SH-SY5Y (cell line): ENCODE results near the gene ZNF107.

Experiments used
- GATA2 ChIP-seq: IDR thresholded peaks from 2 replicates; pipeline ENCODE4 v1.6.1; 2011; ENCODE audit warnings: mild to moderate bottlenecking, low read depth, low read length
- GATA3 ChIP-seq: IDR thresholded peaks from 2 replicates; pipeline ENCODE4 v1.6.1; 2011; ENCODE audit warnings: low read depth, mild to moderate bottlenecking, low read length, moderate library complexity

The ZNF107 gene

DNA sequence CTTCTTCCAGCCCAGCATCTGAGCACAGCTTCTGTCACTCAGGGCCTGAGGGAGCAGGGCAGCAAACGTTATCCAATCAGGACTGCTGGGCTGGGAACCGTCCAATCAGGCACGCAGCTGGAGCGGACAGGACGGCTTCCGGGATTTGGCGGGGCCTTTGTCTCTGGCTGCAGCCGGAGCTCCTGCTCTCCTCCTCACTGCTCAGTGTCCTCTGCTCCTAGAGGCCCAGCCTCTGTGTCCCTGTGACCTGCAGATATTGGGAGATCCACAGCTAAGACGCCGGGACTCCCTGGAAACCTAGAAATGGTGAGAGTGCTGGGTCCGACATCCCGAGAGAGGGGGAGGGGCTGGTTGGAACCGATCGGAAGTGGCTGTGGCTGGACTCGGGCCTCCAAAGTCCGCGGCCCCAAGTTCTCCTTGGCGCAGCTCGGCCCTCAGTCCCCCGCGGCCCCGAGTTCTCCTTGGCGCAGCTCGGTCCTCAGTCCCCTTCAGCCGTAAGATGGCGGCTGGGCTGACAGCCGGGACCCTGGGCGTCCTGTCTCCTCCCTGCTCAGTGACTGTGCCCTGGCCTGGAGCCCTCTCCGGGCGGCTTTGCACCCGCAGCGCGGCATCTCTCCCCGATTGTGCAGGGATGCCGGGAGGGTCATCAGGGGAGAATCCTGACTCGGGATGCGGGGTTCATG is at the start of gene ZNF107:
TSS of gene ZNF107 (plus strand) at position 154 of the 683 bp plus-strand sequence. CDS start at position 304, 150 bp downstream.
- TF ChIP-seq GATA3 (no peak), GATA2 (peak; percentile 50; the same call in 1 of the 2 replicates)

DNA sequence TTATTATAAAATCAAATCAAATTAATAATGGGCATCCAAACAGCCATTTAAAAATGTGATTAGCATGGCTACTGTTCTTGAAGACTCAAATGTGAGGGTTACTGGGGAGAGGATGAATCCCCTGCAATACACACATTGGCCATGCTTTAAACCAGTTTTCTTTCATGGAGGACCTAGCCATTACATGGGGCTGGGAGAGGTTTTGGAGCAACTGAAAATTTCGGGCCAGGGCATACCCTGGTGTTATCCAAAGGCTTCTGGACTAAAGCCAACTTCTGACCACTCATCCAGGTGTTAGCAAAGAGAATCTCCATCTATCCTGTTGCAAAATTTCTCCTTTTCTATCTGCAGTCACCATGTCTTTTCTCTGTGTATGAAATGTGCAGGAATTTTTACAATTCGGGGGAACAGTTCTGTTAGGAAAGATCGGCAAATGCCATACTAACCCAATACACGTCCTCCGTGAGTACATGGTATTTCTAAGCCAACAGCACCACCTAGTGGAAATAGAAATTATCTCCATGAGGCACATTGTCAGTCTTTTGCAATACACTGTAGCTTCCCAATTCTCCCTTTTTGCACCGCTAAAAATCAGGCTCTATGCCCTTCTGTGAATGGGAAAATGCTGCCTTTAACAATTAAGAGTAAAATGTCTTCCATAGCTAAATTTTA is 47.0 kb upstream of the ZNF107 start:
- TF ChIP-seq GATA3 (no peak), GATA2 (no peak)

DNA sequence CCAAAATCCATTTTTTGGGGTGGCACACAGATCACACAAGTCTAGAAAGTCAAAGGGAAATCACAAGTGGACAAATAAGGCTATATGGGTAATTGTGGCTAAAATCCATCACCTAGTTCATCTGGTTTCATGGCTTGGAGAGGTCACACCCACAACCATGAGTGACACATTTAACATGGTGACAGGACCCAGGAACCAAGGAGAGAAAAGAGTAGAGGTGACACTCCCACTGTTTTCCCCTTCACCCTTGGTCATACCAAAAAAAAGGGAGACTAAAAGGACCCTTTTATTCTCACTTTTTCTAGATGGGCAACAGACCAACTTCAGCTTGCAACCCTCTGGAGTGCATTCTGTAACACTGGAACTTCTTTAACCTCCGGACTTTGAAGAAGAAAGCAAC is 46.2 kb upstream of the ZNF107 start:
- no peak for TF ChIP-seq GATA3
- TF ChIP-seq GATA2 = no peak

DNA sequence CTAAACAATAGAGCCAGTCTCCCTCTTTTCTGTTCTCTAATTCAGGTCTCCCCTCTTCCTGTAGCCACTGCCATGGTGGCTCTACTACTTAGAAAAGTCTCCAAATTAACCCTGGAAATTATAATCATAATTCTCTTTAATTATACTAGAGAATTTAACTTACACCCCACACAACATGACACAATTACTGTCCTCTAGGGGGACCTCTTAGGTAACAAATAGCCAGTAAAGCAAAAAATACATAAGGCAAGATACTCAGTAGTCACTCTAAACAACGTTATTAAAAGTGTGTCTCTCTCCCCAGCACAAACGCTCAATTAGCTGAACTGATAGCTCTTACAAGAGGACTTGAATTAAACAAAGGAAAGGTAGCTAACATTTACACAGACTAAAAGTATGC is 44.3 kb upstream of the ZNF107 start:
- TF ChIP-seq GATA3 (no peak), GATA2 (no peak)

DNA sequence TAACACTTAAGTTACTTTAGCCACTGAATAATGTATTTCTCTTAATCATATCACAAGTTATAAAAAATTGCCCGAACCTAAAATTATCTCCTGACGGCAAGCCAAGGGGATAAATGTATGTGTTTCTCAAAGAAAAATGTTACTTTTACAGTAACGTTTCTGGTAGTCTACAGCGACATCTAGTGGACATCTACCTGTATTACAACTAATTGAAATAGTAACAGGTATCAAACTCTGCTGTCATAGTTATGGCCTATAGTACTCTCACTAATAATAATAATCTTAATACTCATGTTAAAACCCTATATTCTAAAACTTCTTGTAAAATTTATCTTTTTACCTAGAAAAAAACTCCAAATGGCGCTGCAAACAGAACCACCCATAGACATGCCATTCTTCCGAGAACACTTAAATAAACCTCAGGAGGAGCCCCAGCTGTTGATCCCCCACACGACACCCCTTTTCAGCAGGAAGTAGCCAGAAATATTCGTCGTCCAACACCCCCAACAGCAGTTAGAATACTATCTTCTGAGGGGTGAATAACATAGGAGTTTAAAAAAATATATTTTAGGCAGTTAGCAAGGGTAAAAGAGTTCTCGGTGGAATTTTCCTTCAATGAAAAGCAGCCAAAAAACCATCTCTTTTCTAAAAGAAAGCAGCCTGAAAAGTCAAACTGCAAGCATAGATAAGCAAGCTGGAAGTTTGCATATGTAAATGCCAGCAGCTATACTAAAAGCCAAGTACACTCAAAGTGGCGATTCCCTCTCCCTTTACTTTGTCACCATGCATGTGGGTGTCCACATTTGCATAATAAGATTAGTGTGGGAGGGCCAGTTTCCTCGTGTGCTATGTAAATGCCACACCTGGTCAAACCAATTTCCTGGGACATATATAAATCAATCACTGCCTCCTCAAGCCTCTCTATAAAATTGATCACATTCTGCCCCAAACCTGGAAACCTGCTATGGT is 40.5 kb upstream of the ZNF107 start:
- TF ChIP-seq GATA3 = no peak
- no peak for TF ChIP-seq GATA2

DNA sequence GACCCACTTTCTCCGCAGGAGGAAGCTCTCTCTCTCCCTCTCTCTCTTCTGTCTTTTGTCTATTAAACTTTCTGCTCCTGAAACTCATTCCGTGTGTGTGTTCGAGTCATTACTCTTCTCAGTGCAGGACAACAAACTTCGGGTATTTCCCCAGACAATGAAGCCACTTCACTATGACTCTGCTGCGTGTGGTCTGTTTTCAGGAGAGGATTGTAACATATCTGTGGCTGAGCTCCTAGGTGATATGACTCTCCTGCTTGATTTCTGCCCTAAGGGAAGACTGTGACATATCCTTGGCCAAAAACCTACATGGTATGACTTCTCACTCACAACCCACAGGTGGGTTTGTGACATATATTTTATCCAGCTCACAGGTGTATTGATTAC is 39.9 kb upstream of the ZNF107 start:
- TF ChIP-seq GATA3 (no peak), GATA2 (no peak)

DNA sequence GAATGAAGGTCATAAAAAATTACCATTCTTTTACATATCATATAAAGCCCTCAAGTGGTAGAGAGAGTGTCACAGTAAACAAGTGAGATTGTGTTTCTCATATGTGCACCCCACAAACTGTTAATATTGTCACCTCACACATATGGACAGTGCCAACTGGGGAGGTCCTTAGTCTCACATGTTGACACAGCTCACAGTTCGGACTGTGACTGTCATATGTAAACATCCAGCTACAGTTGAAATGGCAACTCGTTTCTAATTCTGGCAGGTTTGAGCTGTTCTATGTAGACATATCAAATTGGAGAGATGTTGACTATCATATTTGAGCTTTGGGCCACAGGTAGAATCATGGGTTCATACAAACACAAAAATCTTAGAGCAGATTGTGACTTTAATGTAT is 39.4 kb upstream of the ZNF107 start:
- TF ChIP-seq GATA2 = no peak
- no peak for TF ChIP-seq GATA3

DNA sequence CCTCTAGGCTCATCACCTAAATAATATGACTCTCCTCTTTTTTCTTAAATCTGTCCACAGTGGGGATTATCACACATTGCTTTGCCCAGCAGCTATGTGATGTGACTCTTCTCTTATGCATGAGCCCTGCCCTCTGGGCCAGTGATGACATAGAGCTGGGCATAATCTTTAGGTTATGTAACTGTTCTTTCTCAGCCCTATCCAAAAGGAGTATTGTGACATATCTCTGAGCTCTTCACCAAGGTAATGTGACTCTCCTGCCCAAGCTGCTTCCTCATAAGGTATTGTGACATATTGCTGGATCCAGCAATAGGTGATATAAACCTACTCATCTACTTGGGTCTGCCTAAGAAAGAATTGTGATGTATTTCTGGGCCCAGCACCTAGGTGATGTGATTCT is 37.7 kb upstream of the ZNF107 start:
- TF ChIP-seq GATA2 (no peak), GATA3 (no peak)

DNA sequence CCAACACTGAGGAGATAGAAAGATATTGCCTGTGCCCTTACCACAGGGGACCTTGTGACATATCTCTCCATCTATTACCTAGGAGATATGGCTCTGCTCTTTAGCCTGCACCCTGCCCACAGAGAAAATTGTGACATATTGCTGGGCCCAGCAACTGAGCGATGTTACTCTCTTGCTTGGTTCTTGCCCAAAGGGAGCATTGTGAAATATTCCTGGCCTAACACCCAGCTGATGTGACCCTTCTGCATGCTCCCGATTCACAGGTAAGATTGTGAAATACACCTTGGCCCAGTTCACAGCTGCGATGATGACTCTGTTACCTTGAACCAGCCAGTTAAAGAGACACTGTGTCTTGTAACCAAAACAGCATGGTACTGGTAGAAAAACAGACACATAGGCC is 37.2 kb upstream of the ZNF107 start:
- no peak for TF ChIP-seq GATA2
- no peak for TF ChIP-seq GATA3

DNA sequence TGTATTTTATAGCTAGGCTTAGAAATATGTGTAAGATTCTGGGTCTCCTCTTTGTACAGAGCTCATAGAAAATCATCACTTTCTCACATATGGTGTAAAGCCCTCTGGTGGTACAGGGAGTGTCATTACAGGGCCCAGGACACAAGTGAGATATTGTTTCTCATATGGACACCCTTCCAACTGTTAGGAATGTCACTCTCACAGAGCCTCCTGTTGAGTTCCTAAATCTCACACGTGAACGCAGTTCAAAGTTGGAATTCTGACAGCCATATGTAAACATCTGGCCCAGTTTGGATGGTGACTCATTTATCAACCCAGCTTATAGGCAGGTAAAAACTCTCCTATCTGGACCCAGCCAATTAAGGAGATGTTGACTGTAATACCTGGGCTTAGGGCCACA is 35.4 kb upstream of the ZNF107 start:
- TF ChIP-seq GATA2 (no peak), GATA3 (no peak)

DNA sequence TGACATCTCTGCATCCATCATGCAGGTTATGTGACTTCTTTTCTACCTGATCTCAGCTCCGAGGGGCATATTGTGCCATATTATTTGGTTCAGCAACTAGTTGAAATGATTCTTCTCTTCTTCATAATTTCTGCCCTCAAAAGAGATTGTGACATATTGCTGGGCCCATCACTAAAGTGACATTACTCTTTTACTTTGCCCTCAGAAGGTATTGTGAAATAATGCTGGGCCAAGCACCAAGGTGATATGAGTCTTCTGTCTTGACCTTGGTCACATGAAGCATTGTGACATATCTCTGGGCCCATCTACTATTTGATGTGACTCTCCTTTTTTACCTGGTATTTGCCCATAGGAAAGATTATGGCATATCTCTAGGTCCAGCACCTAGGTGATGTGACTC is 33.9 kb upstream of the ZNF107 start:
- TF ChIP-seq GATA2 = no peak
- no peak for TF ChIP-seq GATA3

DNA sequence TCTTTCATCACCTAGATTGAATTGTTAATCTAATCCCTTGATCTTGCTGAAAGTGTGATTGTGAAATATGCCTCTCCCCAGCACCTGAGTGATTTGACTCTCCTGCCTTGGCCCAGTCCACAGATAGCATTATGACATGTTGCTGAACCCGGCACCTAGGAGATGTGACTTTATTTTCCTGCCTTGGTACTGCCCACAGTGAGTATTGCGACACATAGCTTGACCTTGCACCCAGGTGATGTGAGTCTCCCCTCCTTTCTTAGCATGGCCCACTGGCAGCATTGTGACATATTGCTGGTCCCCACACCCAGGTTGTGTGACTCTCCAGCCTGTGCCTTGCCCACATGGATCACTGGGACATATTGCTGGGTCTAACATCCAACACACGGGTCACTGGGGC is 32.5 kb upstream of the ZNF107 start:
- no peak for TF ChIP-seq GATA2
- no peak for TF ChIP-seq GATA3

DNA sequence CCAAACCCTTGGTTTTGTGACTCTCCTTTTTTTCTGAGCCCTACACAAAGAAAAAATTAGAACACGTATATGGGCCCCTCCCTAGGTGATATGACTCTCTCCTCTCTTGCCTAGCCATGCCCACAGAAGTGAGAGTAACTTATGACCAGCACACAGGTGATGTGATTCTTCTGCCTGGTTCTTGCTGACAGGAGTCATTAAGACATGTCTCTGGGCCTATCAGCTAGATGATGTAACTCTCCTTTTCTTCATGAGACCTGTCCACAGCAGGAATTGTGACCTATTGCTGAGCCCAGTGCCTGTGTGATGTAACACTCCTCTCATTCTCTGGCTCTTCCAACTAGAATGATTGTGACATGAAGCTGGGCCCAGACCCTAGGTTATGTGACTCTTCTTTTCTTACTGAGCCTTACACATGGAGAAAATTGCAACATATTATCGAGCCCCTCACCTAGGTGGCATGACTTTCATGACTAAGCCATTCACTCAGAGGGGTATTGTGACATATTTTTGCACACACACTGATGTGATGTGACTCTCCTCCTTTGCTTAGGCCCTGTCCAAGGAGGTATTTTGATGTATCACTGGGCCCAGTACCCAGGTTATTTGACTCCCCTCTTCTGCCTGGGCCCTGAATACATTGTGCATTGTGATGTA is 31.4 kb upstream of the ZNF107 start:
- no peak for TF ChIP-seq GATA3
- no peak for TF ChIP-seq GATA2

DNA sequence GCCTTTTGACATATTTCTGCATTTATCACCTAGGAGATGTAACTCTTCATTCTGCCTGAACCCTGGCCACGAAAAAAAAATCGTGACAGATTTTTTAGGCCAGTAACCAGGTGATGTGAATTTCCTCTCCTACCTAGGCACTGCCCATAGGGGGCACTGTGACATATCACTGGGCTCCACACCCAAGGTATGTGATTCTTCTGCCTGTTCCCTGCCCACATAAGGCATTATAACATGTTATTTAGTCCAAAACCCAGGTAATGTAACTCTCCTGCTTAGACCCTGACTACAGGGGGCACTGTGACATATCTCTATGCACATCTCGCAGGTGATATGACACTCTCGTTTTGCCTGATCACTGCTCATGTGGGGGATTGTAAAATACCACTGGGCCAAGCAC is 29.5 kb upstream of the ZNF107 start:
- TF ChIP-seq GATA3 = no peak
- TF ChIP-seq GATA2 = no peak
